Ishikawa (cell line): ENCODE measurements around the gene DOK1.

ENCODE experiments used
- CEBPB ChIP-seq: IDR thresholded peaks from 2 replicates; pipeline ENCODE4 v1.6.1; 2012
- CREB1 ChIP-seq: IDR thresholded peaks from 2 replicates; pipeline ENCODE4 v1.6.1; 2012; ENCODE audit warnings: low read depth
- EGR1 ChIP-seq: IDR thresholded peaks from 2 replicates; pipeline ENCODE4 v1.6.1; 2012
- EP300 ChIP-seq: IDR thresholded peaks from 2 replicates; pipeline ENCODE4 v1.6.1; 2012; ENCODE audit warnings: borderline replicate concordance
- FOXM1 ChIP-seq: IDR thresholded peaks from 2 replicates; pipeline ENCODE4 v1.6.1; 2012; ENCODE audit warnings: low read depth, borderline replicate concordance
- NFIC ChIP-seq: IDR thresholded peaks from 2 replicates; pipeline ENCODE4 v1.6.1; 2012
- RAD21 ChIP-seq: IDR thresholded peaks from 2 replicates; pipeline ENCODE4 v1.6.1; 2012; ENCODE audit warnings: low read depth
- REST ChIP-seq: IDR thresholded peaks from 2 replicates; pipeline ENCODE4 v1.6.1; 2012; ENCODE audit warnings: low read depth, mild to moderate bottlenecking
- TAF1 ChIP-seq: IDR thresholded peaks from 2 replicates; pipeline ENCODE4 v1.6.1; 2012; ENCODE audit warnings: low read depth, mild to moderate bottlenecking
- TCF12 ChIP-seq: IDR thresholded peaks from 2 replicates; pipeline ENCODE4 v1.6.1; 2012; ENCODE audit warnings: low read depth
- TEAD4 ChIP-seq: IDR thresholded peaks from 2 replicates; pipeline ENCODE4 v1.6.1; 2012
- USF1 ChIP-seq: IDR thresholded peaks from 2 replicates; pipeline ENCODE4 v1.6.1; 2012
- YY1 ChIP-seq: IDR thresholded peaks from 2 replicates; pipeline ENCODE4 v1.6.1; 2012; ENCODE audit warnings: low read depth
- ZBTB7A ChIP-seq: IDR thresholded peaks from 2 replicates; pipeline ENCODE4 v1.6.1; 2012; ENCODE audit warnings: low read depth
- TF ChIP-seq, protein P1 (sequence below): IDR thresholded peaks from 2 replicates; pipeline ENCODE4 v1.6.1; 2012

Gene DOK1

GRCh38 chr2:74573747-74574562 is 19.4 kb downstream of the DOK1 start:
- TF ChIP-seq CEBPB (no peak), ZBTB7A (no peak), NFIC (no peak), TAF1 (no peak), EP300 (no peak), TCF12 (no peak), USF1 (no peak)
- TF ChIP-seq, protein P1, sequence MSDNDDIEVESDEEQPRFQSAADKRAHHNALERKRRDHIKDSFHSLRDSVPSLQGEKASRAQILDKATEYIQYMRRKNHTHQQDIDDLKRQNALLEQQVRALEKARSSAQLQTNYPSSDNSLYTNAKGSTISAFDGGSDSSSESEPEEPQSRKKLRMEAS, result no peak

DNA sequence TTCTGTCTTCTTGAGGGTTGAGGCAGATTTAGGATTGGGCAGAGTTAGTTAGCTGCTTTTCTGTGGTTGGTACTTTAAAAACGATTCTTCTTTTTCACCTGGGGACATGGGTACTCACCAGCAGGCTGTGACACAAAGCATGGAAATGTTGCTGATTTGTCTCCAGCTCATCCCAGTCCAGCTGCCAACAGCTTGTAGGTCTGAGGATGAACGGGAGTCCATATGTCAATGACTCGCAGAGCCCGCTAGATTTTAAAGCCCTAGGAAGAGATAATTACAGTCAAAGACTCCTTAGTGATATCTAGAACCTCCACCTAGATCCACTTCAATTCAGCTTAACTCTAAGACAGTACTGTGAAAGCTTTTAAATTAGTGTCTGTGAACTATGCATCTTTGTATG is 20.8 kb downstream of the DOK1 start:
- TF ChIP-seq RAD21 (no peak), ZBTB7A (no peak), TCF12 (no peak), TAF1 (no peak), FOXM1 (no peak), CREB1 (no peak), NFIC (no peak)
- TF ChIP-seq, protein P1, result no peak

GRCh38 chr2:74576211-74576862 is 21.8 kb downstream of the DOK1 start:
- no peak for TF ChIP-seq USF1
- TF ChIP-seq, protein P1, result no peak
- no peak for TF ChIP-seq TCF12
- no peak for TF ChIP-seq EP300
- TF ChIP-seq TEAD4, result no peak
- no peak for TF ChIP-seq CREB1
- no peak for TF ChIP-seq CEBPB

DNA sequence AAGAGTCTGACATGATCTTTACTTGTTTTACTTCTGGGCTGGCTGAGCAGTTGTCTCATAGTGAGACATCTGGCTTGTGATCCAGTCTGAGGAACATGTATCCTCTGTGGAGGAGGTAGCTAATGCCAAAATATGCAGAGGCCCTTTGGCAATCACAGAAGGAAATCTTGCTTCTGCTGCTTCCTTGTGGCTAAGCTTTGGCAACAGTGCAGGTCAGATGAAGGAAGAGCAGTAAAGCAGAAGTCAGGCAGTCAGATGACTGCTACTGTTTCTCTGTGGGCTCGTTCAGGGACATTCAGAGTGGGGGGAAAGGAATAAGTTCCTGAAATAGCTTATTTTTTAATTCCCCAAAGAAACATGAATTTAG is 22.3 kb downstream of the DOK1 start:
- no peak for TF ChIP-seq TCF12

GRCh38 chr2:74577448-74577847 is 22.9 kb downstream of the DOK1 start:
- no peak for TF ChIP-seq CEBPB
- no peak for TF ChIP-seq YY1
- TF ChIP-seq, protein P1, result no peak
- no peak for TF ChIP-seq TCF12
- TF ChIP-seq EP300, result no peak

DNA sequence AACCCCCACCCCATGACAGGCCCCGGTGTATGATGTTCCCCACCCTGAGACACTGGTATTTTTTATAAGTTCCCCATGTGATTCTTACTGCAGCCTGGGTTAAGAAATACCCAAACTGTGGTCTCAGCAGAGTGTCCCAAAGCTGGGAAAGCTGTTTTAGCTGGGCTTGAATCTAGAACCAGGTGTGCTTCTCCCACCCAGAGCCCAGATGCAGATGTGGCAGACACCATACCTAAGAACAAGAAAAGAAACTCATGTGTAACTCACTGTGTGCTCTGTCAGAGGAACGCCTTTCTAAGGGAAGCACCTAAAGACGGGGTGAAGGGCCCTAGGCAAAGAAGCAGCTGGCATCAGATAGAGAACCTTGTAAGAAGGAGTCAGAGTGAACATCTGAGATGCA is 23.9 kb downstream of the DOK1 start:
- TF ChIP-seq YY1 (no peak), EP300 (no peak), FOXM1 (no peak), USF1 (no peak), ZBTB7A (no peak), TEAD4 (no peak), CREB1 (no peak), REST (no peak), CEBPB (no peak), TAF1 (no peak), NFIC (no peak), TCF12 (no peak), EGR1 (no peak), RAD21 (no peak)
- TF ChIP-seq, protein P1, result no peak

- TF ChIP-seq TCF12 (no peak), RAD21 (no peak), TAF1 (no peak), EP300 (no peak), FOXM1 (no peak), CREB1 (no peak), YY1 (no peak), USF1 (no peak)
- TF ChIP-seq, protein P1, result no peak
Observed at GRCh38 chr2:74581463-74581862, 26.9 kb downstream of the DOK1 start.
